SJCRH30 (cell line): Measurements from ENCODE around the gene DENND2C. TPM values are rescaled to one million over a fixed set of nuclear protein-coding genes. Genes with fewer than 3 reads are reported as not detected.
"Not testable (repeated sequence)": the region's sequence is repeated elsewhere in the genome, so short reads cannot be mapped to it uniquely, and the experiment has no call there.

Experiments
- DNase-seq, 2 experiments: peaks; one replicate each; pipeline ENCODE4 v3.0.0-alpha.2; 2015 to 2020
- H3K27ac ChIP-seq: fragments of 250-450 bp; sonication (Bioruptor Pico); 2 replicates; pipeline ENCODE4 v1.5.1; 2020; ENCODE audit warnings: mild to moderate bottlenecking, moderate library complexity
- H3K27me3 ChIP-seq: fragments of 250-450 bp; sonication (Bioruptor Pico); 2 replicates; pipeline ENCODE4 v1.5.1; 2020; ENCODE audit warnings: mild to moderate bottlenecking, moderate library complexity
- H3K36me3 ChIP-seq: fragments of 250-450 bp; sonication (Bioruptor Pico); 2 replicates; pipeline ENCODE4 v1.5.1; 2020; ENCODE audit warnings: mild to moderate bottlenecking, moderate library complexity
- H3K4me1 ChIP-seq: fragments of 250-450 bp; sonication (Bioruptor Pico); 2 replicates; pipeline ENCODE4 v1.5.1; 2020; ENCODE audit warnings: mild to moderate bottlenecking, moderate library complexity
- H3K4me3 ChIP-seq: fragments of 250-450 bp; sonication (Bioruptor Pico); 2 replicates; pipeline ENCODE4 v1.5.1; 2020; ENCODE audit warnings: mild to moderate bottlenecking, moderate library complexity
- H3K9me3 ChIP-seq: fragments of 250-450 bp; sonication (Bioruptor Pico); replicated peaks from 2 replicates; pipeline ENCODE4 v1.5.1; 2020; ENCODE audit warnings: mild to moderate bottlenecking, moderate library complexity
- total RNA-seq: library from RNA; depleted of rRNA; stranded (reverse); fragments of >200 nt; shearing (Covaris generic); gene quantifications from 2 replicates; pipeline ENCODE4 v1.2.3, GENCODE V29; 2014

Gene DENND2C
- total RNA-seq, 1 experiment from 2014 or later: 2.1 TPM

DNA sequence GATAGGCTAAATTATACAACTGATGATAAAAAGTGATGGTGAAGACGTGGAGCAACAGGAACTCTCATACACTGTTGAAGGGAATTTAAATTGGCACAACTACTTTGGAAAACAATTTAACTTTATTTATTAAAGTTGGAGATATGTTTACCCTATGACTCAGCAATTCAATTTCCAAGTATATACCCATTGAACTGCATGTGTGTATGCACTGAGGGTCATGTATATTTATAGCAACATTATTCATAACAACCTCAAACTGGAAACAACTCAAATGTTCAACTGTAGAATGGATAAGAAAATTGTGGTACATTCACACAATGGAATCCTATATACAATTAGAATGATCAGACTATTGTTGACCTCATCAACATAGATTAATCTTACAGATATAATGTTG is 71.9 kb downstream of the DENND2C start:
- Histone ChIP-seq H3K27ac (no peak overlapping the region), H3K36me3 (no peaks in the 10 kb centered on the region), H3K9me3 (no peaks in the 10 kb centered on the region), H3K4me1 (no peaks in the 10 kb centered on the region), H3K4me3 (no peak overlapping the region), H3K27me3 (no peaks in the 10 kb centered on the region)
- DNase-seq: no peak

DNA sequence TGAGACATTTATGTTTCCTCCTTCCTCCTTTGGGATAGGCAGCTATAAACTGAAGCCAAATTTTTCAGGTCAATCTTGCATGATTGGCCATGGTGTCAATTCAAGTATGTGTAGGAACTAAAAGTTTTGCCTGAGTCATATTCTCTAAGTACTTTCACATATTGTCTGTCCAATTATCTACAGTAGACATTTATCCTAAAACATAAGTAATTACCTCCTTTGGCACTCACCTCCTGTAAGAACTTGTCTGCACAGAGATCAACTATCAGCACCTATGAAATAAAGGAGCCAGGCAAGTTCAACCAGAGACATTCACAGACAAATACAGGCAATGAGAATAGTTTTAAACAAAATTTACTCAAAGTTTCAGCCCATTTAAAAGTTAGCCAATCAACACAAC is 74.2 kb downstream of the DENND2C start:
- Histone ChIP-seq H3K27me3 (no peaks in the 10 kb centered on the region), H3K4me1 (no peaks in the 10 kb centered on the region), H3K27ac (no peak overlapping the region), H3K36me3 (no peaks in the 10 kb centered on the region), H3K9me3 (no peaks in the 10 kb centered on the region), H3K4me3 (no peak overlapping the region)
- DNase-seq: no peak

- no peaks in the 10 kb centered on the region for H3K4me1 ChIP-seq
- H3K27ac ChIP-seq: no peak overlapping the region
- no peaks in the 10 kb centered on the region for H3K36me3 ChIP-seq
- H3K9me3 ChIP-seq: no peaks in the 10 kb centered on the region
- no peaks in the 10 kb centered on the region for H3K27me3 ChIP-seq
- H3K4me3 ChIP-seq: no peak overlapping the region
- no peak for DNase-seq
Observed at GRCh38 chr1:114594046-114594445, 75.8 kb downstream of the DENND2C start.

DNA sequence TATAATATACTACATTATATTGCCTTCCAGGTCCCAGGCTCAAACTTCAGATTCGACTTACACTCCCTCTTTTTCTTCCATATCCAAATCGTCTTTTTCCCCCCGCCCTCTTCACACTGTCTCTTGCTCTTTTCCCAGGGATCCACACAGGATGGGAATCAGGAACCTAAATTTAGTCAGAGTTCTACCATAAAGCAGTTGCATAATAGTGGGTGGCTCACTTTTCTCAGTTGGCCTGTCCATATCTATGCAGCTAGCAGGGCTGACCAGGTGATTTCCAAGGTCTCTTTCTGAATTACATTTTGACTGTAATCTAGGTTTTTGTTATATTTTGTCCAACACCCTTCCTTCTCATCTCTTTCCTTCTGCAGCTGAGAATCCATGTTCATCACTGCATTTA is 80.7 kb downstream of the DENND2C start:
- DNase-seq: no peak
- Histone ChIP-seq H3K4me3 (no peak overlapping the region), H3K4me1 (peaks cover 3% of the 10 kb centered on the region; the same call in 1 of the 2 replicates), H3K9me3 (no peaks in the 10 kb centered on the region), H3K36me3 (no peaks in the 10 kb centered on the region), H3K27me3 (no peaks in the 10 kb centered on the region), H3K27ac (no peak overlapping the region)

DNA sequence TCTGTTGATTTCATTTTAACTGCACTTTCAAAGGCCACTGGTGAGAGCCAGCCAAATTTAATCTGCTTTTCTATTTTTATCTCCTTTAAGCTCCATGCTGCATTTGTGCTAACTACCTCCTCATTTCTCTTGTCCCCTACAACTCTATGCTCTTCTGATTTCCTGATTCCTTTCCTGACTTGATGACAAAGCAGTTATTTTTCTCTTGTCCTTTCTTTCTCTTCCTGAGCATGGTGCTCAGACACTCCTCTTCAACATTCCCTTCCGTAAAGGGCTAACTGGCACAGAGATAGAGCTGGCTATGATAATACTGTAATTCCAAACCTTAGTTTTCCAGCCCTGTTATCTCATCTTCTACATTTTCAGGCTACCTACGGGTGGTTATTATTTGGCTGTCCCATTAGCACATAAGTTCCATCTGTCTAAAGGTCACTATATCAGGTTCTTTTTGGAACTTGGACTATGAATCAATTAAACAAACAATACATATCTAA is 81.6 kb downstream of the DENND2C start:
- Histone ChIP-seq H3K36me3 (no peaks in the 10 kb centered on the region), H3K27me3 (no peaks in the 10 kb centered on the region), H3K4me1 (peaks cover 3% of the 10 kb centered on the region; the same call in 1 of the 2 replicates), H3K9me3 (no peaks in the 10 kb centered on the region), H3K27ac (no peak overlapping the region), H3K4me3 (no peak overlapping the region)
- no peak for DNase-seq

- H3K27me3 ChIP-seq: no peaks in the 10 kb centered on the region
- no peaks in the 10 kb centered on the region for H3K36me3 ChIP-seq
- no peaks in the 10 kb centered on the region for H3K9me3 ChIP-seq
- H3K27ac ChIP-seq: no peak overlapping the region
- H3K4me3 ChIP-seq: no peak overlapping the region
- DNase-seq: no peak
- H3K4me1 ChIP-seq: peaks cover 3% of the 10 kb centered on the region; the same call in 1 of the 2 replicates
Observed at GRCh38 chr1:114587203-114587991, 82.5 kb downstream of the DENND2C start.

GRCh38 chr1:114586513-114587047 is 83.3 kb downstream of the DENND2C start:
- Histone ChIP-seq H3K27ac (no peak overlapping the region), H3K36me3 (no peaks in the 10 kb centered on the region), H3K4me3 (no peak overlapping the region), H3K27me3 (no peaks in the 10 kb centered on the region), H3K4me1 (peaks cover 3% of the 10 kb centered on the region; the same call in 1 of the 2 replicates), H3K9me3 (no peaks in the 10 kb centered on the region)
- DNase-seq: no peak

GRCh38 chr1:114585231-114585630 is 84.6 kb downstream of the DENND2C start:
- peaks cover 6% of the 10 kb centered on the region for H3K4me1 ChIP-seq
- no peak overlapping the region for H3K4me3 ChIP-seq
- H3K27ac ChIP-seq: no peak overlapping the region
- DNase-seq: peak; percentile 14 to 43
- H3K9me3 ChIP-seq: no peaks in the 10 kb centered on the region
- no peaks in the 10 kb centered on the region for H3K27me3 ChIP-seq
- H3K36me3 ChIP-seq: peaks cover 2% of the 10 kb centered on the region; the same call in 1 of the 2 replicates

DNA sequence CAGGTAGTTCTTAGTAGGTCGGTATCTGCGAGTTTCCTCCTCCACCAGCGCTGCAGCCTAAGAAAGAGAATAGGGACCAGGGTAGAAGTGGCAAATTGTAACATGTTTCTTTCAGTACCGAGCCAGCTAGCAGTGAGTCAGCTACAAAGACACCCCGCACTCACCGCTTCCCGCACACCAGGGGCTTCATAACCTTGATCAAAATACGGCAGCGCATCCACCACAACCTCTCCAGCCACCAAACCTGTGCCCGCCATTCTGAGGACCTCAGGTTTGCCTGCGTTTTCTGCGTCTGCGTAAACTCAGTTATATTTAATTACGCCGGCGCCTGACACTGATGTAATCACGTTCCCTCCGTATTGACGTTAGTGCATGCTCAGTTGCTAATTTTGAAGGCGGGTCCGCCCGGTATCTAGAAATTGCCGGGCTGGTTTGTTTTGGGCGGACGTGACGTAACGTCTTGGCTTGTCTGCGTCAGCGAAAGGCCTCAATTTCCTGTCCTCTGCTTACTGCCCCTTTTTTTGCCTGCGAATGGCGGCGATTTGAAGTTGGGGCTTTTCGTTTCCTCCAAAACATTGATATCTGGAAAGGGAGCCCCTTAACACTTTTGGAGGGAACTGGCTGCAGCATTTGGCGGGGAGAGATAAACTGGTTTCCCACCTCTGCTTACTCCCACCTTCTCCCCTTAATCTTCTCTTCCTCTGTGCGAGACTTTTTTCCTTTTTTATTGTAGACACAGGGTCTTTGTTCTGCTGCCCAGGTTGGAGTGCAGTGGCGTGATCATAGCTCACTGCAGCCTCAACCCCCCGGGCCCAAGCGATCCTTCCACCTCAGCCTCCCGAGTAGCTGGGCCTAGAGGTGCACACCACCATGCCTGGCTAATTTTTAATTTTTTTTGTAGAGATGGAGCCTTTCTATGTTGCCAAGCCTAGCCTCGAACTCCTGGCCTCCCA is 88.2 kb downstream of the DENND2C start, which contains the start of gene BCAS2:
TSS of gene BCAS2 (minus strand) at position 281 of the 953 bp plus-strand sequence. CDS start at position 257, 24 bp downstream.
- DNase-seq: peak; percentile 96 to 98
- Histone ChIP-seq H3K9me3 (no peaks in the 10 kb centered on the region), H3K4me3 (peak within 1 kb of the TSS; percentile 76), H3K4me1 (peaks cover 6% of the 10 kb centered on the region), H3K27ac (peak within 1 kb of the TSS; percentile 77), H3K27me3 (no peaks in the 10 kb centered on the region), H3K36me3 (peaks cover 19% of the 10 kb centered on the region)

GRCh38 chr1:114574365-114574764 is 95.5 kb downstream of the DENND2C start:
- no peak for DNase-seq
- H3K27me3 ChIP-seq: no peaks in the 10 kb centered on the region
- H3K9me3 ChIP-seq: no peaks in the 10 kb centered on the region
- H3K36me3 ChIP-seq: peaks cover 51% of the 10 kb centered on the region
- no peak overlapping the region for H3K27ac ChIP-seq
- no peak overlapping the region for H3K4me3 ChIP-seq
- no peaks in the 10 kb centered on the region for H3K4me1 ChIP-seq

- Histone ChIP-seq H3K4me1 (0 out of 2 replicates have a peak, but pooled peaks cover 3% of the 10 kb centered on the region), H3K27me3 (no peaks in the 10 kb centered on the region), H3K9me3 (0 out of 2 replicates have a peak, but pooled peaks cover 6% of the 10 kb centered on the region), H3K4me3 (no peak overlapping the region), H3K27ac (no peak overlapping the region), H3K36me3 (peaks cover 36% of the 10 kb centered on the region)
- DNase-seq: no peak
Observed at GRCh38 chr1:114564141-114564540, 105.7 kb downstream of the DENND2C start.

DNA sequence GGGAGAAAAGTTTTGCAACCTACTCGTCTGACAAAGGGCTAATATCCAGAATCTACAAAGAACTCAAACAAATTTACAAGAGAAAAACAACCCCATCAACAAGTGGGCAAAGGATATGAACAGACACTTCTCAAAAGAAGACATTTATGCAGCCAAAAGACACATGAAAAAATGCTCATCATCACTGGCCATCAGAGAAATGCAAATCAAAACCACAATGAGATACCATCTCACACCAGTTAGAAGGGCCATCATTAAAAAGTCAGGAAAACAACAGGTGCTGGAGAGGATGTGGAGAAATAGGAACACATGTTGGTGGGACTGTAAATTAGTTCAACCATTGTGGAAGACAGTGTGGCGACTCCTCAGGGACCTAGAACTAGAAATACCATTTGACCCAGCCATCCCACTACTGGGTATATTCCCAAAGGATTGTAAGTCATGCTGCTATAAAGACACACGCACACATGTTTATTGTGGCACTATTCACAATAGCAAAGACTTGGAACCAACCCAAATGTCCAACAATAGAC is 106.8 kb downstream of the DENND2C start:
- H3K36me3 ChIP-seq: peaks cover 32% of the 10 kb centered on the region
- not testable (repeated sequence) for H3K27me3 ChIP-seq, H3K4me3 ChIP-seq, H3K9me3 ChIP-seq, H3K4me1 ChIP-seq
- peak; percentile 60 to 71 for DNase-seq
- peak overlapping the region; percentile 47 for H3K27ac ChIP-seq

GRCh38 chr1:114561333-114561732 is 108.5 kb downstream of the DENND2C start:
- H3K4me3 ChIP-seq: no peak overlapping the region
- DNase-seq: no peak
- peaks cover 16% of the 10 kb centered on the region for H3K36me3 ChIP-seq
- H3K27me3 ChIP-seq: no peaks in the 10 kb centered on the region
- no peak overlapping the region for H3K27ac ChIP-seq
- H3K4me1 ChIP-seq: 0 out of 2 replicates have a peak, but pooled peaks cover 3% of the 10 kb centered on the region
- 0 out of 2 replicates have a peak, but pooled peaks cover 6% of the 10 kb centered on the region for H3K9me3 ChIP-seq

GRCh38 chr1:114559356-114559755 is 110.5 kb downstream of the DENND2C start:
- H3K9me3 ChIP-seq: 0 out of 2 replicates have a peak, but pooled peaks cover 6% of the 10 kb centered on the region
- H3K4me1 ChIP-seq: peaks cover 6% of the 10 kb centered on the region; the same call in 1 of the 2 replicates
- H3K4me3 ChIP-seq: no peak overlapping the region
- no peaks in the 10 kb centered on the region; the same call in 1 of the 2 replicates for H3K36me3 ChIP-seq
- DNase-seq: no peak
- no peak overlapping the region for H3K27ac ChIP-seq
- no peaks in the 10 kb centered on the region for H3K27me3 ChIP-seq
